ENCODE data around the gene RTN4R.
"Not testable (repeated sequence)": the region's sequence is repeated elsewhere in the genome, so short reads cannot be mapped to it uniquely, and the experiment has no call there.

RTN4R gene

GRCh38 chr22:20271114-20271994 is 3.2 kb upstream of the RTN4R start:
- no peak for DNase-seq

DNA sequence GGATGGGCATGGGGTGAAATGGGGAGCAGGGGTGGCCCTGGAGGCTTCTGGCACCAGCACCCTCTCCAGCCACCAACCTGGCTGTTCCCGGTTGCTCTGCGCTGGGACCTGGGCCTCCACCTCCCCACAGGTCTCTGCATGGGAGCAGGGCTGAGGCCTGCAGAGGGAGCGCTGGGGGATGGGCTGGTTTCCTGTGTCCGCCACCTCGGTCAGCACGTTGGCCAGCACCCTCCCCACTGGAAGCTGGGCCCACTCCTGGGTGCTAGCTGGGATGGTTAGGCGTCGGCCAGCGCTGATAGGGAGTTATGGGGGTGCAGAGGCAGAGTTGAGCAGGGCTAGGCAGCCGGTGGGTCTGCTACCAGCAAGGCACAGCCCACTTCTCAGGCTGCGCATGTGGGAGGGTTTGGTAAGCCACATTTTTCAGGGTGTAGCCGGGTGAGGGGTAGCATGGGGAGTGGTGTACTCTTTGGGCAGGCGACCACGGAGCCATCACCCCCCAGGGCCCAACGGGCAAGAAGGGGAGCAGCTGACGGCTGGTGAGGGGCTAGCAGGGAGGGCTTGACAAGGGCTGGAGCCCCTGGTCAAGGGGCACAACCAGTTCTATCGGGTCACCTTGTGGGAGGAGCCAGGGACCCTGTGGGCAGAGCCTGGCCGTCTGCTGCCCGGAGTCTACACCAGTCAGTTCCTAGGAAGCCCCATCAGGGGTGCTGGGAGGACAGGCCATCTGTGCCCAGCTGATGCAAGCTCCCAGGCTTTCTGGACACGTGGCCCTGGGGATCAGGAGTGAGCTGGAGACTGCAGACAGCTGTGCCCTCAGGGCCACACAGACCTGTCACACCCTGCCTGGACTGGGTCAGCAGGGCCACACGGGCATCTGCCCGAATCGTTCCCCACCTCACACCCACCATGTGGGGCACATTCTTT is 2.3 kb upstream of the RTN4R start:
- DNase-seq, result not testable (repeated sequence)

GRCh38 chr22:20269673-20270072 is 1.6 kb upstream of the RTN4R start:
- not testable (repeated sequence) for DNase-seq

- DNase-seq, result not testable (repeated sequence)
Observed at GRCh38 chr22:20269201-20269600, 1.1 kb upstream of the RTN4R start.

DNA sequence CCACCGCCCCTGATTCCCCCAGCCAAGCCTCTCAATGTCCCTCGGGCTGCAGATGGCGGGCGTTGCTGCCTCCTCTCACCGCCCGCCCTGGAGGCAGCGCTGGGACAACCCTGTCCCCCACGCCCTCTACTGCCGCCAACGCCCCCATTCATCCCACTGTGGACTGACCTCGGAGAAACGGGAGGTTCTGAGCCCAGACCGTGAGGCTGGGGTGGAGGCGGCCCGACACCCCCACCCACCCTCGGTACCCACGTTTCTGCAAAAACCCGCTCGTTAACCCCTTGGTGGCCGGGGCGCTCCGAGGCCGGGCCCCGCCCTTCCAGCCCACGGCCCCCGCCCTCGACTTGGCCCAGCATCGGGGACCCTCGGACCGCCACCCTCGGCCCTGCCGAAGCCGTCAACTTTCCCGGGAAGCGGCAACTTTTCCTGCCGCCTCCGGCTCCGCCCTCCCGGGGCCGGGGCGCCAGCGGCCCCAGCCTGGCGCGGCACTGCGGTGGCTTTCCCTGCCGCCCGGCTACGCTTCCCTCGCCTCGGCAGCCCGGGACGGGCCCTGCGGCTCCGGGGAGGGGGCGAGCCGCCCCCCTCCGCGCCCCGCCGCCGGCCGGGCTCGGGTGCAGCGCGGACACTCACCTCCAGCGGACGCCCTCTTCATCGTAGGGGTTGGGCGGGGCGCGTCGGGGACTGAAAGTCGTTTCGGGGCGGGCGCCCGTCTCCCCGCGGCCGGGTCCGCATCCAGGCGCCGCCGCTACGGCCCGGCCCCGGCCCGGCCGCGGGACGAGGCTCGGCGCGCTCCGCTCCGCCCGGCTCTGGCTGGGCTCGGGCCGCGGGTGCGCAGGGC is 458 bp downstream of the RTN4R start:
- DNase-seq, result no peak

DNA sequence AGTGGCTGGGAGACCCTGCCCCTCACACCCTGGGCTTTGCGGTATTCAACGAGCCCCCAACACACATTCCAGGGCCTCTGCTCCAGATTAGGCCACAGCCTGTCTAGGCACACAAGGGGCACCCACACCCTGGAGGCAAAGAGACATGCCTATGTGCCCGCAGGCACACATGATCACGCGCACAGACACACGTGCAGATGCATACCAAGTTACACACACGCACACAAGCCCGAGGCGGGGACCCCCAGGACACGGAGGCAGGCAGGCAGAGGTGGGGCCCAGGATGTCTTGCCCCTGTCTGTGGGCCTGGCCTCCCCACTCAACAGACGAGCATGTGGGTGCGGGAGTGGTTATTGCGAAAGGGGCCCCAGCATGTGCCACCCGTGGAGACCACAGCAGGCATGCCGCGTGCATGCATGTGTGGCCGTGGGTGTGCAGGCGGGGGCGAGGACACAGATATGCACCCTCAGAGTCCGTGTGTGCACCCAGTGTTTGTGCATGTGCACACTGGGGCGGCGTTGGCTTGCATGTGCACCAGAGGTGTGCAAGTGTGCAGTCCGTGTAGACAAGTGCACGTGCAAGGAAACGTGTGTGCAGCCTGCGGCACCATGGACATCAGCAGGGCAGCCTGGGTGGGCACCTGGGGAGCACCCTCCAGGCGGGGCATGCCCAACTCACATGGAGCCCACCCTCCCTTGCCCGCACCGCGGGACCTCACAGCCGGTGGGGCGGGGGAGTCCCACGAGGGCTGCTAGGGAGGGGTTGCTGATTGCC is 1.3 kb downstream of the RTN4R start:
- not testable (repeated sequence) for DNase-seq

DNA sequence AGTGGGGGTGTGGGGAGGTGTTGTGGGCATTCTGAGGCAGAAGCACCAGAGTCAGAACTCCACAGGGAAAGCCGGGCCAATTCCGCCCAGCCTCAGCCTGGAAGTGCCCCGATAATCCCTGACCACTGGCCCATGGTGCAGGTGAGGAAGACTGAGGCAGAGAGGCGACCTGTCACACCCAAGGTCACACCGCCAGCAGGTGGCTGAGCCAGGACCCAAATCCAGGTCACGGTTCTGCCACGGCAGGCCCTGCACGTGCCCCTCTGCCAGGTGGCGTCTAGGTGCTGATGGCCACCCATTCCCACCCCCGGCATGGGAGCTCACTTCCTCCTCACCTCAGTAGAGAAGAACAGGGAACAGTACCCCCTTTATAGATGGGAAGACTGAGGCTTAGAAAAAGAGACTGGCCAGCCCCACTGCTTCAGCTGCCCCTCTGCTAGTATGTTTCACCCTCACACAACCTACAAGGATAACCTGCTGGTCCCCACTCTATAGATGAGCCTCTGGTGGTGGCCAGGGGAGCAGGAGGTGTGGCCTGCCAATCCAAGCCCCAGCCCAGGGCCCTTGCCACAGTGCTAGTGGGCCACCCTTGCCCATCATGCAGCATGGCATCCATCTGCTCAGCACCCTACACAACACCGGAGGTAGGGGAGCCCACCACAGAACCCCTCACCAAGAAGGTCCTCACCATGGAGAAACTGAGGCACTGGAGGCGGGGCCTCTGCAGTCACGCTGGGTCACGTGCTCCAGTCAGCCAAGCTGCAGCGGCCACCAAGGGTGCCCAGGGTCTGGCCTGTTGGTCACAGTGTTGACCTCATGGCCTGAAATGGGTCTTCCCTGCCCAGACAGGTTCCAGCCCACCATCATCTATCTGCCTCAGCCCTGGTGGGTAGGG is 2.1 kb downstream of the RTN4R start:
- not testable (repeated sequence) for DNase-seq

DNA sequence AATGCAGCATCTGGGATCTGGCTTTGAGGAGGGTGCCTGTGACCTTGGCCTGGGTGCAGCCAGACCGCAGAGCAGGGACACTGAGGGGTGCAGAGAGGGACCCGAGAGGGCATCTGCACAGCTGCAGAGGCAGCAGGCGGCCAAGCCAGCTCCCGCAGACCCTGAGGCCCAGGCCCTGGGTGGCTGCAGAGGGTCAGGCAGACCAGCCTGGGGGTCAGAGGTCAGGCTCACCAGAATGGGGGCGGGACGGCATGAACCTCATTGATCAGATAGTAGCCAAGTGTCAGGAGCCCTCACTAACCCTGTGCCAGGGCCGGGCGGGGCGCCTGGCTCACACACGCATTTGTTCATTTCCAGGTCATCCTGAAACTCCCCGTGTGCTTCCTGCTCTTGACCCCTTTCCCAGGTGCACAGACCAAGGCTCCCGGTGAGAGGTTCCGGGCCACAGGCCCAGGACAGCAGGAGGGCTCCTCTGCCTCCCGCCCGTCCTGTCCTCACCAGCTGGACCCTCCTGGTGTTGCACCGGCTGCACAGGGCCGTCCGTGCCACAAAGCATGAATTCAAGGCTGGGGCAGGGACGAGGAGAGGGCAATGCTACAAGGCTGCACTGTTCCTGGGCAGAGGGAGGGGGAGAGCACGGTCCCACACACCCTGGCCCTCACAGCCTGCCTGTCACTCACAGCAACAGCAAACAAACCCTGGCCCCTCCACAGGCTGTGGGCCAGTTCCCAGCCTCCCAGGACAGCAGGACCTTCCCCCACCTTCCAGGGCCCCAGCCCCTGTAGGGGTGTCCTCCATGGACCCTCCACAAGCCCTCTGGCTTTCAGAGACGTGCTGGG is 3.3 kb downstream of the RTN4R start:
- no peak for DNase-seq

- DNase-seq, result not testable (repeated sequence)
Observed at GRCh38 chr22:20263404-20264281, 4.5 kb downstream of the RTN4R start.

DNA sequence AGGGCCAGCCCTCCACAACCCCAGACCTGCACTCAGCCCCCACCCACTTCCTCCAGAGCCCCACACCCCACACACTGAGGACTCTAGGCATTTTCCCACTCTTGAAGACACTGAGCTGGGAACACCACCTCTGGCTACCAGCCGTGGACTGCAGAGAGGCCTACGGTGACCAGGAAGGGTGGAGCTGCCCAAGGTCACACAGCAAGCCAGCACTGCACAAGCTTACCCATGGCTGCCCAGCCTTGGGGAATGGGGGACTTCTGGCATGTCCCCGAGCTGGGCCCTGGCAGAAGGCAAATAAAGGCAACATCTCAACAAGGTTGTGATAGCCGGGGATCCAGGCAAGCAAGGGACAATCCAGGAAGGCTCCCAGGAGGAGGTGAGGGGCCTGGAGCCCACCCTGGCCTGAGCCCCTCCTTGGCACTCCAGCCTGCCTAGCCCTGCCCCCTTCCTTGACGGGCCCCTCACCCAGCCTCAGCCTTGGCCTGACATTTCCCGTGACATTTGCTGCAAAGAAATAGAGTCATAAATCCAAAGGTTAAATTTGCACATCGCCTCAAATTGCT is 5.5 kb downstream of the RTN4R start:
- DNase-seq, result no peak

GRCh38 chr22:20261848-20262581 is 6.1 kb downstream of the RTN4R start:
- DNase-seq, result no peak

DNA sequence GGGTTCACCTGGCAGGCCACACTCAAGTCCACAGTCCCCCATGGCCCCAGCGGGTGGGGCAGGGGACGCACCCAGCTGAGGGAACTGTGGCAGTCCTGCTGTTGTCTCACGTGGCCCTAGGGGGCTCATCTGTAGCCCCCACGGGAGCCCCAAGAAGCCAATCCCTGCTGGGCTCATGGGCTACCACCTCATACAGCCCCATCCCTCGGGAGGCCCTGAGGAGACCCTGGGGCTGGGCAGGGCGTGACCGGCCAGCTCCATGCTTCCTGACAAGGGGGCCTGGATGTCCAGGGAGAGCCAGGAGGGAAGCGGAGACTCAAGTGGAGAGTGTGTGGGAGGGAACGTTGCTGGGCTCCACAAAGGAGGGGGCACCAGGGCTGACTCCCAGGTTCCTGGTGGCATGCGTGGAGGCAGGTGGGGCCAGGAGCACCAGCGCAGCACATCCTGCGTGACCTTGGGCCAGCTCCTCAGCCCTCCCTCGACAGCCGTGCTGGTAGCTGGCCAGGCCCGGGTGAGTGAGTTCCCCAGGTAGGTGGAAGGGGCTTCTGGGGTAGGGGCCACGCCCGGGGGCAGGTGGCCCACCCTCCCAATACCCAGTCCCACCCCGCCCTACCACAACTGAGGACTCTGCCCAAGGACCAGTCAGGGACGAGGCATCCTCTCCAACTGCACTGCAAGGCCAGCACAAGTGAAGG is 7.9 kb downstream of the RTN4R start:
- no peak for DNase-seq

GRCh38 chr22:20259327-20259688 is 8.8 kb downstream of the RTN4R start:
- DNase-seq, result no peak

GRCh38 chr22:20258584-20259326 is 9.4 kb downstream of the RTN4R start:
- DNase-seq, result no peak

DNA sequence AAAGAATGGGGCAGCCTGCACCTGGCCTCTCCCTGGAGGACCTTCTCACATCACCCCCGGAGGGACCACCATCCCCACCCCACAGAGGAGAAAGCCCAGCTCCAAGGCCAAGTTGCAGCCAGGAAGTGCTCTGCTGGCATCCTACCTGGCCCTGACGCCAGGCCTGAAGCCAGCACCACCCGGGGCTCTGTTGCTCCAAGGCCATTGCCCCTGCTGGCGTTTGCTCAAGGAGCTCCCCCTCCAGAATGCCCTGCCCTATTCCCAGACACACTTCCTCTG is 10.2 kb downstream of the RTN4R start:
- no peak for DNase-seq

Data from fibroblast of skin of abdomen (primary cell).